Osteocyte (in vitro differentiated cells): Measurements from ENCODE around the gene PHETA1. TPM values are rescaled to one million over a fixed set of nuclear protein-coding genes. Genes with fewer than 3 reads are reported as not detected.

Experiments used
- DNase-seq: peaks from one replicate; pipeline ENCODE4 v3.0.0; 2021; ENCODE audit warnings: mixed read lengths; ENCODE audit not compliant: unreplicated experiment; ENCODE audit errors: extremely low spot score
- H3K27ac Mint-ChIP-seq: one replicate; pipeline ENCODE4 v1.8.0; 2021; ENCODE audit warnings: mild to moderate bottlenecking, mixed read lengths; ENCODE audit not compliant: unreplicated experiment
- H3K27me3 Mint-ChIP-seq: one replicate; pipeline ENCODE4 v1.8.0; 2021; ENCODE audit warnings: mixed read lengths; ENCODE audit not compliant: unreplicated experiment
- H3K36me3 Mint-ChIP-seq: one replicate; pipeline ENCODE4 v1.8.0; 2021; ENCODE audit warnings: mixed read lengths; ENCODE audit not compliant: unreplicated experiment
- H3K4me1 Mint-ChIP-seq: one replicate; pipeline ENCODE4 v1.8.0; 2021; ENCODE audit warnings: mixed read lengths; ENCODE audit not compliant: unreplicated experiment
- H3K4me3 Mint-ChIP-seq: one replicate; pipeline ENCODE4 v1.8.0; 2021; ENCODE audit warnings: mild to moderate bottlenecking, moderate library complexity, mixed read lengths; ENCODE audit not compliant: unreplicated experiment
- H3K9me3 Mint-ChIP-seq: one replicate; pipeline ENCODE4 v1.8.0; 2021; ENCODE audit warnings: mixed read lengths; ENCODE audit not compliant: unreplicated experiment
- total RNA-seq: library from RNA; stranded (reverse); gene quantifications from 2 replicates; pipeline ENCODE4 v1.2.1, GENCODE V29; 2021
- TF ChIP-seq, protein P1 (sequence below): fragments of 200-600 bp; sonication (generic); IDR thresholded peaks from 2 replicates; pipeline ENCODE4 v1.5.0; 2021; ENCODE audit warnings: antibody characterized with exemption, mild to moderate bottlenecking, moderate library complexity

PHETA1 gene
- total RNA-seq, 1 donor from 2014 or later = 13.6 TPM

DNA sequence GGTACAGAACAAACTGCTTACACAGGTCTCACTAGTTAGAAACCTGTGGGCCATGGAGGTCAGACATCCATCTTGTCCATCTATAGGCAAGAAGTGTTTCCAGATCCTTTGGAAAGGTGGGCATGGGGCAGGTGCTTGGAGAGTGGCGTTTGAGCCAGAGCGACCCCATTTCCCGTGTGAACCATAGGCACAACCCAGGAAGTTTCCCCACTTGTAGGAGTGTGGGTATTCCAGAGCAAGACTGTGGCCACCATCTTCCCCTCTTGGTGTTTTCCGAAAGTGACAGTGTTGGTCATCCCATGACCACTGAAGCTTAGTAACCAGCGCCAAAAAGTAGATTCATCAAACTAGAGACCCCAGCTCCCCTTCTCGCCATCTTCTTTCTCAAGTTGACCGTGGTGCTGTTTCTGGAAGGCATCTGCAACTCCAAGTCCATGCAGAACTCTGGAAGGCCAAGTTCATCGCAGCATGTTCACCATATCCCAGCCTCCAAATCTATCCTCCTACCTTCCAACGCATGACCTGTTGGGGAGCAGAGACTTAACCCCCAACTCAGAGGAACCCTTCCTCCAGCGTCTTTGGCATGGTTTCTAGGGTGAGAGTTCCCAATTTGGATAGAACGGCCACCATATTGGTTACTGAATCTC is 19.7 kb downstream of the PHETA1 start:
- TF ChIP-seq, protein P1, sequence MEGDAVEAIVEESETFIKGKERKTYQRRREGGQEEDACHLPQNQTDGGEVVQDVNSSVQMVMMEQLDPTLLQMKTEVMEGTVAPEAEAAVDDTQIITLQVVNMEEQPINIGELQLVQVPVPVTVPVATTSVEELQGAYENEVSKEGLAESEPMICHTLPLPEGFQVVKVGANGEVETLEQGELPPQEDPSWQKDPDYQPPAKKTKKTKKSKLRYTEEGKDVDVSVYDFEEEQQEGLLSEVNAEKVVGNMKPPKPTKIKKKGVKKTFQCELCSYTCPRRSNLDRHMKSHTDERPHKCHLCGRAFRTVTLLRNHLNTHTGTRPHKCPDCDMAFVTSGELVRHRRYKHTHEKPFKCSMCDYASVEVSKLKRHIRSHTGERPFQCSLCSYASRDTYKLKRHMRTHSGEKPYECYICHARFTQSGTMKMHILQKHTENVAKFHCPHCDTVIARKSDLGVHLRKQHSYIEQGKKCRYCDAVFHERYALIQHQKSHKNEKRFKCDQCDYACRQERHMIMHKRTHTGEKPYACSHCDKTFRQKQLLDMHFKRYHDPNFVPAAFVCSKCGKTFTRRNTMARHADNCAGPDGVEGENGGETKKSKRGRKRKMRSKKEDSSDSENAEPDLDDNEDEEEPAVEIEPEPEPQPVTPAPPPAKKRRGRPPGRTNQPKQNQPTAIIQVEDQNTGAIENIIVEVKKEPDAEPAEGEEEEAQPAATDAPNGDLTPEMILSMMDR = no peak

DNA sequence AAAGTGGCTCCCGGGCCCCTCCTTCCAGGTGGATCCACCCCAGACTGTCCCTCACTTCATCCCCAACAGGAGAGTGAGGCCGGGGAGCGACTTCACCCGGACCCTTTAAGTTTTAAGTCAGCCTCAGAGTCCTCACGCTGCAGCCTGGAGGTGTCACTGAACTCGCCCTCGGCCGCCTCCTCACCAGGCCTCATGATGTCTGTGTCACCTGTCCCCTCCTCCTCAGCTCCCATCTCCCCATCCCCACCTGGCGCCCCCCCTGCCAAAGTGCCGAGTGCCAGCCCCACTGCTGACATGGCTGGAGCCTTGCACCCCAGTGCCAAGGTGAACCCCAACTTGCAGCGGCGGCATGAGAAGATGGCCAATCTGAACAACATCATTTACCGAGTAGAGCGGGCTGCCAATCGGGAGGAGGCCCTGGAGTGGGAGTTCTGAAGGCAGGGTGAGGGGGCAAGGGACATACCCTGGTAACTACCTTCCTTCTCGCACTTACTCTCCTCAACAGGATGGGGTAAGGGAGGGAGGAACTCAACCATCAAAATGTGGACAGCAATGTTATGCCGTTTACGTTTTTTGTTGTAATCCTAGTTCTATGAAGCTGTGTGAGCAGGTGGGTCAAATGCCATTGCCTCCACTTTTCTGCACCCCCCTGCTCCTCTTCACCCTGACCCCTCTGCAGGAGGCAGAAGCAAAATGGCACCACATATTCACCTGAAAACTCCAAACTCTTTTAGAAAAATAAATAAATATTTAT is 20.8 kb downstream of the PHETA1 start:
- TF ChIP-seq, protein P1 = no peak
- H3K27me3 Mint-ChIP-seq = peaks cover 7% of the 10 kb centered on the region
- no peaks in the 10 kb centered on the region for H3K4me1 Mint-ChIP-seq
- H3K9me3 Mint-ChIP-seq = peaks cover 4% of the 10 kb centered on the region
- no peaks in the 10 kb centered on the region for H3K36me3 Mint-ChIP-seq
- no peak for DNase-seq
- no peak overlapping the region for H3K4me3 Mint-ChIP-seq
- H3K27ac Mint-ChIP-seq = no peak overlapping the region

More for the DNA sequence above, 19.7 kb downstream of the PHETA1 start:
- Mint-ChIP-seq H3K27me3 (peaks cover 2% of the 10 kb centered on the region), H3K4me3 (no peak overlapping the region), H3K36me3 (no peaks in the 10 kb centered on the region), H3K4me1 (no peaks in the 10 kb centered on the region), H3K27ac (no peak overlapping the region), H3K9me3 (peaks cover 4% of the 10 kb centered on the region)
- no peak for DNase-seq

DNA sequence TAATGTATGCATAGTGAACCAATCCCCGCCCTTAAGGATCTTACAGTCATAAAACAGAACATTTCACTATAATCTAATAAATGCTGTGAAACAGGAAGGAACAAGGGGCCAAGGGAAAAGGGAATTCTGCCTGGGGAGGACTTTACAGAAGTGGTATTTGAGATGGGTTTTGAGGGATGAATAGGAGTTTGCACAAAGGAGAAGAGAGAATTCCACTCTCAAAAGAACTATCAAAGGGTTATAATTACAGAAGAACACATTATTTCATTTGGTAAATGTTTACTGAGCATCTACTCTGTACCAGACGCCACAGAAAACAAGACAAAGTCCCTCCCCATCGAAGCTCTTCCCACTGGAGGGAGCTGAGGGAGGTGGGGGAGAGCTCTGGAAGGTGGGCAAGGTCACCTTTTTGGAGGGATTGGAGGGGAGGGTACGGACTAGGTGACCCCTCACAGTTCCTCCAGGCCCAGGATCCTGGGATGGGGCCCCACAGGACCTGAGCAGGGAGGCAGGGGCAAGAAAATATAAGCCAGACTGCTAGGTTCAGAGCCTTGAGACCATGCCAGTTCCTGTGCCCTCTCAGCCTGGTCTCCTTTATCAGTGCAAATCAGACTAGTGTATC is 24.5 kb downstream of the PHETA1 start:
- H3K27ac Mint-ChIP-seq = no peak overlapping the region
- peaks cover 15% of the 10 kb centered on the region for H3K27me3 Mint-ChIP-seq
- TF ChIP-seq, protein P1 = no peak
- H3K4me3 Mint-ChIP-seq = no peak overlapping the region
- DNase-seq = no peak
- no peaks in the 10 kb centered on the region for H3K36me3 Mint-ChIP-seq
- no peaks in the 10 kb centered on the region for H3K4me1 Mint-ChIP-seq
- H3K9me3 Mint-ChIP-seq = peaks cover 4% of the 10 kb centered on the region

DNA sequence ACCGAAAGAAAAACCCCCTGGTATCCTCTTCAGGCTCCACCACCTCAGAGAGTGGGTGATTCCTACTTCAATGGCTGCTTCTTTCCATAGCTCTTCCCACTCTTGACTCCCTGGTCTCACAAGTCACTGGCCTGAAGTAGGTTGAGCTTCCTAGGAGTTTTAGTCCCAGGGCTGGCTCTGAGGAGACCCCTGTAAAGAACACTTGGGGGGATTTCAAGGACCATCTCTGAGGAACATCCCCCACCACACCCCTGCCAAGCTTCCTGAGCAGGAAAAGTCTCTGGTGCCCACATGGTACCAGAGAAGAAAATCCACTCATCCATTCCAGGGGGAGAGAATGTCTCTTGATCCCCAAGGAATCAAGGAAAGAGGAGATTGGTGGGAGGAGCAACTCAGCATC is 25.7 kb downstream of the PHETA1 start:
- TF ChIP-seq, protein P1 = no peak
- Mint-ChIP-seq H3K27me3 (peaks cover 18% of the 10 kb centered on the region), H3K4me3 (no peak overlapping the region), H3K36me3 (no peaks in the 10 kb centered on the region), H3K9me3 (no peaks in the 10 kb centered on the region), H3K27ac (no peak overlapping the region), H3K4me1 (no peaks in the 10 kb centered on the region)
- DNase-seq = no peak

DNA sequence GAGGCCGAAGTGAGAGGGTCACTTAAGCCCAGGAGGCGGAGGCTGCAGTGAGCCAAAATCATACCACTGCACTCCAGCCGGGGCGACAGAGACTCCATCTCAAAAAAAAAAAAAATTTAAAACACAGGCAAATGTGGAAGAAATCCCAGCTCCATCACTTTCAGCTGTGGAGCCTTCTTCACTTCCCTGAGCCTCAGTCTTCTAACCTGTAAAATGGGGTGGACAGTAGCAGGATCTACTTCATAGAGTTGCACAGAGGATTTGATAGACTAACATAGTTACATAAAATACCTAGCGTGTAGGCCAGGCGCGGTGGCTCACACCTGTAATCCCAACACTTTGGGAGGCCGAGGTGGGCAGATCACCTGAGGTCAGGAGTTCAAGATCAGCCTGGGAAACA is 26.5 kb downstream of the PHETA1 start:
- Mint-ChIP-seq H3K4me3 (no peak overlapping the region), H3K27ac (no peak overlapping the region), H3K4me1 (no peaks in the 10 kb centered on the region), H3K27me3 (peaks cover 18% of the 10 kb centered on the region), H3K9me3 (no peaks in the 10 kb centered on the region), H3K36me3 (no peaks in the 10 kb centered on the region)
- TF ChIP-seq, protein P1 = no peak
- DNase-seq = no peak
